ENCODE measurements around the gene LNX1.
"Not testable (repeated sequence)": the region's sequence is repeated elsewhere in the genome, so short reads cannot be mapped to it uniquely, and the experiment has no call there.

The LNX1 gene

GRCh38 chr4:53490161-53490956 lies 100.9 kb downstream of the LNX1 start:
- no peak for DNase-seq

GRCh38 chr4:53489279-53489889 lies 101.9 kb downstream of the LNX1 start:
- DNase-seq = no peak

- DNase-seq = no peak
These were observed 103.5 kb downstream of the LNX1 start for GRCh38 chr4:53487766-53488165.

GRCh38 chr4:53485658-53486040 lies 105.6 kb downstream of the LNX1 start:
- no peak for DNase-seq

- DNase-seq = no peak
These were observed 106.2 kb downstream of the LNX1 start for GRCh38 chr4:53484911-53485657.

GRCh38 chr4:53483250-53483649 lies 108.0 kb downstream of the LNX1 start:
- DNase-seq = no peak

- DNase-seq = no peak
These were observed 109.7 kb downstream of the LNX1 start for GRCh38 chr4:53481586-53481985.

GRCh38 chr4:53480909-53481308 lies 110.4 kb downstream of the LNX1 start:
- DNase-seq = no peak

- peak; percentile 20 for DNase-seq
These were observed 111.4 kb downstream of the LNX1 start for GRCh38 chr4:53479736-53480525.

GRCh38 chr4:53478671-53479456 lies 112.4 kb downstream of the LNX1 start:
- DNase-seq = peak; percentile 55

- DNase-seq = no peak
These were observed 113.7 kb downstream of the LNX1 start for GRCh38 chr4:53477636-53478035.

GRCh38 chr4:53477038-53477565 lies 114.2 kb downstream of the LNX1 start:
- DNase-seq = no peak

- peak; percentile 98 for DNase-seq
These were observed 114.9 kb downstream of the LNX1 start for GRCh38 chr4:53476232-53477037.

GRCh38 chr4:53466576-53466975 lies 124.7 kb downstream of the LNX1 start:
- DNase-seq = not testable (repeated sequence)

- DNase-seq = no peak
These were observed 125.4 kb downstream of the LNX1 start for GRCh38 chr4:53465891-53466290.

- DNase-seq = no peak
These were observed 126.0 kb downstream of the LNX1 start for GRCh38 chr4:53465281-53465680.

- no peak for DNase-seq
These were observed 127.9 kb downstream of the LNX1 start for GRCh38 chr4:53463340-53463739.

- DNase-seq = no peak
These were observed 130.0 kb downstream of the LNX1 start for GRCh38 chr4:53461244-53461643.

GRCh38 chr4:53459548-53459947 lies 131.7 kb downstream of the LNX1 start:
- peak; percentile 5 for DNase-seq

GRCh38 chr4:53456178-53456577 lies 135.1 kb downstream of the LNX1 start:
- DNase-seq = no peak

GRCh38 chr4:53455766-53456165 lies 135.5 kb downstream of the LNX1 start:
- DNase-seq = no peak

All from amniotic stem cell (primary cell).